T-helper 2 cell treated with Interferon-gamma antibody and Interleukin-4, amounts not matched to agents 100 ng/mL and 5 ng/mL, for 36 hours (primary cell): ENCODE measurements around the gene TFF1. TPM values are rescaled to one million over a fixed set of nuclear protein-coding genes. Genes with fewer than 3 reads are reported as not detected.

Experiments
- intact Hi-C: fragments of 100-400 bp; cut with micrococcal nuclease; formaldehyde crosslinking; loops from one replicate; pipeline ENCODE4 v1.15.1; 2023
- total RNA-seq: library from RNA; stranded (reverse); gene quantifications from 2 replicates; pipeline ENCODE4 v1.2.3, GENCODE V29; 2022

Gene TFF1
- total RNA-seq, 1 donor from 2014 or later = not detected

DNA sequence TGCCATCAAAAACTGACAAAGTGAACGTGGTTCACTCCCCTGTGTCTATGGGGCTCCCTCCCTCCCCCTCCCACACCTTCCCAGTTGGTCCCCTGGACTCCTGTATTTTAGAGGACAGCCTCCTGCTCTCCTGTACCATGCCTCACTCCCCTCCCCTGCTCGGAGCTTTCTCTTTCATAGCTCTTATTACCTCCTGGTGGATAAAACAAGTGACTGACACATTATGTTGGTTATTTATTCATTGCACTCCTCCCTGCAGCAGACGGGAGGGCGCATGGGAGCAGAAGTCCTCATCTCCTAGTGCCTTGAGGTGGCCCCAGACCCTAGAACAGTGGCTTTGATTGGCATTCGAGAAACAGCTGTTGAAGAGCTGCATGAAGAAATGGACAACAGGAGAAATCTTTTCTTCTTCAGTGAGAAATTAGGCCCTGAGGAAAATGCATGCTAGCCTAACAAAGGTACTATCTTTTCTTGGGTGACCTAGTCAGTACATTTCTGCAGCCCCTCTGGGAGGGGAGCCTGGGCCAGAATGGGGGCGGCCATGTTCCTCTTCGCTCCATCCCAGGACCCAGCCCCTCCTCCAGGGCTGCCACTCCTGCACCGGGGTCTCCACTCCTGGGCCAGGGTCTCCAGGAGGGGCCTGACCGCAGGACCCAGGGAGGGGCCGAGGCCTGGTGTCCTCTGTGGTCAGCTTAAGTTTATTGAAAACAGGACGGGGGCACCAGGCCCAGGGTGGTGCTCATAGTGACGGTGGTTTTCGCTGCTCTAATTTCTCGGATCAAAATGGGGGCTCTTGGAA lies 1.2 kb upstream of the TFF1 start:
- intact Hi-C loops = no loop called here

DNA sequence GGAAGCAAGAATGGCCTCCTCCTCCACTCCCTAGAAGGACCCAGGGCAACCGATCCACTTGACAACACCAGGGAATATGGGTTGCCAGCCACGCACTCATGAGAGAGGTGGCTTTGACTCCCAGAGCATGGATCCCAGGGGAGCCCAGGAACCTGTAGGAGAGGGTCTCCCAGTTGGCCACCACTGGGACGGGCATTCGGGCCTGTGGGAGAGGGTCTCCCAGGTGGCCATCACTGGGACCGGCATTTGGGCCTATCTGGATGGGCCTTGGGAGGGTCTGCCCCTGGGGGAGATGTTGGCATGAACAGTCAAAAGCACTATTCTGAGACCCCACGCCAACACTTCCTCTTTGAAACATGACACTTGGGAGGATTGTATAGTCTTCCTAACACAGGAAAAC lies 565 bp downstream of the TFF1 start:
- intact Hi-C loops = no loop called here

DNA sequence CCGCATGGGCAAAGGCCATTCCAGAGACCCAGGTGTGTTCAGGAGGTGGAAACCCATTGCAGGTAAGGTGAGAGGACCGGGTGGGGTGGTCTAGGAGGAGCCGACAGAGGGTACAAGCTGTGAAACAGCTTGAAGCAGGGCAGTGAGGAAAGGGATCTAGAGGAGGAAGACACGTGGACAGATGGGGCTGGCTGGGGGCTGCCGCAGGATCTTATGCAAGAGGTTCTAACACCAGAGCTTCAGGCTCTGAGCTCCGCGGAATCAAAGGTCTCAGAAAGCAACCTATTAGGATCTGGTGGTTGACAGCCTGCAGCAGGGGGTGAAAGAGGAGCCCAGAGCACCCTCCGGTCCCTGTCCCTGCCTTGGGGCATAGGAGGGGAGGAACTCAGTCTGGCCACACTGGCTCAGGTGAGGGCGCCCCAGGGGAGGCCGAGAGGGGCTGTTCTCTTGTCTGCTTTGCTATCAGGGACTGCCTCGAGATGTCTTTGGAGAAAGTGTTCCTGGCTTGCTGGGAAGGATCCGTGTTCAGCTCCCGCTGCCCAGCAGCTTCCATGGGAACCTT lies 1.9 kb downstream of the TFF1 start:
- intact Hi-C loops = no loop called here

DNA sequence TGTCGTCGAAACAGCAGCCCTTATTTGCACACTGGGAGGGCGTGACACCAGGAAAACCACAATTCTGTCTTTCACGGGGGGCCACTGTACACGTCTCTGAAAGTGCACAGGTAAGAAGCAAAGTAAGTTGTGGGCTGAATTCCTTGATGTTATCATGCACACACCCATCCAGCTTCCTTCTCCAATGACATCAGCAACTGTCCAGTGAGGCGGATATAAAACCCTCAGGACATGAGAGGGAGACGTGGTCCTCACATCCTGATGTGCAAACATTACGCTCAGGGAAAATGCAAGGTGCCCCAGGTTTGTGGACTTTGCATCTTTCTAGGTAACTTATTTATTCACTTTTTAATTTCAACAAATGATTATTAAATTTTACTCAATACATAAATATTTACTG lies 3.0 kb downstream of the TFF1 start:
- intact Hi-C loops = no loop called here

DNA sequence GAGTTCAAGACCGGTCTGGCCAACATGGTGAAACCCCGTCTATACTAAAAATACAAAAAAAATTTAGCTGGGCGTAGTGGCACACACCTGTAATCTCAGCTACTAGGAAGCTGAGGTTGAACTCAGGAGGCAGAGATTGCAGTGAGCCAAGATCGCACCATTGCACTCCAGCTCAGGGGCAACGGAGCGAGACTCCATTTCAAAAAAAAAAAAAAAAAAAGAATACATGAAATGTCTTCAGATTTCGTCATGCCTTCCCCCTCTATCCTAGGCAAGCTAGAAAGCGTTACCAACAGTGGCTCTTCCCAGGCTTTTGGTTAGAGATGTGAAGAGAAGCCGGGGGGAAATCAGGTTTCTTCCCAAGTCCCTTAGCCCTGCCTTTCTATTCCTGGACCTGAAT lies 3.6 kb downstream of the TFF1 start:
- intact Hi-C loops = no loop called here

DNA sequence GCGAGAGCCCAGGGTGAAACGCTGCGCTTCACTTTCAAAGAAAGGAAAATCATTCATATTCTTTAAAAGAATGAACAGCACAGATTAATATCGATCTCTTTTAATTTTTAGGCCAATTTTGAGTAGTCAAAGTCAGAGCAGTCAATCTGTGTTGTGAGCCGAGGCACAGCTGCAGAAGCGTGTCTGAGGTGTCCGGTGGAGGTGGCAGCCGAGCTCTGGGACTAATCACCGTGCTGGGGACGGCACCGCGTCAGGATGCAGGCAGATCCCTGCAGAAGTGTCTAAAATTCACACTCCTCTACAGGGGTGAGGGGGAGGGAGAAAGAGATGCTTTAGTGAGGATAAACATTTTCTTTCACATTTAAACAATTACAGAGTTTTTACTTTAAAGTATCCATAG lies 4.1 kb downstream of the TFF1 start:
- intact Hi-C loops = no loop called here

DNA sequence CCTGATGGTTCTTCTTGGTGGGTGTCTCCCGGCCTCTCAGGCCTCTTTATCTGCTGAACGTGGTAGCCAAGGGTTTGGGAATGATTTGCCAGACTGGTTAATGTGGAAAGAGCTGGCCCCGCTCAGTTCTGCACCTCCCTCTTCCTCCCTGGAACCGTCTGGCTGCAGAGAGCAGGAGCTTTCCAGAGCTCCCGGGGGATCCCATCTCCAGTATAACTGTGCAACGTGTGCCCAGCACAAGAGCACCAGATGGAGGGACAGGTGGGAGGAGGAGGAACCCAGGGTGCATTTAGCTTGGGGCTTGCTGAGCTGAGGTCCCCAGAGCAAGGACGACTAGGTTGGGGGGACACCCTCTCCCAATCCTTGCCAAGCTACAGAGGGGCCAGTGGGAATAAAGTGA lies 5.0 kb downstream of the TFF1 start:
- intact Hi-C loops = no loop called here

DNA sequence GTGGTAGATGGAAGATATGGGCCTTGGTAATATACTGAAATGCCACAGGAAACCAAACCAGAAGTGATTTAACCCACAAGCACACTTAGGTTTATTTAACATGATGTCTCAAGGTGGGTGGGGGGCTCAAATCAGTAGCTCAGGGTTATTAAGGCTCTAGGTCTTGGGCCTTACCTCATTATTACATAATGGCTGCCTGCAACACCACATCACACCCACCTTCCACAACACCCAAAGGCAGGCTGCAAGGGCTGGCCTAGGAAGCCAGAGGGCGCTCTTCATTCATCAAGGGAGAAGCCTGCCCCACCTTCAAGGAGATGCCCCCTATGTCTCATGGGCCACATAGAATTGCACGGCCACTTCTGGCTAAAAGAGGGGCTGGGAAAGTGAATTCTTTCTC lies 6.0 kb downstream of the TFF1 start:
- intact Hi-C loops = no loop called here

DNA sequence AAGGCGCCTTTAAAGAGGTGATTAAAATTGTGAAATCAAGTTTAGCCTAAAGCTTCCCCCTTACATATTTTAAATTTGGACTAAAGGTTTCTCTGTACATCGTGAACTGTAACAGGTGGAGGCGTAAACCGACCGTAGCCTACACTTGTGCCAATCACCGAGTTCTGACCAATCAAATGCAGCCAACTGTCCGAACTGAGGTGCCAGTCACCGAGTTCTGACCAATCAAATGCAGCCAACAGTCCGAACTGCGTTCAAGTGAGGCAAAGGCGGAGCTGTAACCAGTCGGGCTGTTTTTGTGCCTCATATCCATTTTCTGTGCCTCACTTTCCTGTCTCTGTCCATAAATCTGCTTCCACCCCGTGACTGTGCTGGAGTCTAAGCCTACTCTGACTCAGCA lies 7.4 kb downstream of the TFF1 start:
- intact Hi-C loops = no loop called here

DNA sequence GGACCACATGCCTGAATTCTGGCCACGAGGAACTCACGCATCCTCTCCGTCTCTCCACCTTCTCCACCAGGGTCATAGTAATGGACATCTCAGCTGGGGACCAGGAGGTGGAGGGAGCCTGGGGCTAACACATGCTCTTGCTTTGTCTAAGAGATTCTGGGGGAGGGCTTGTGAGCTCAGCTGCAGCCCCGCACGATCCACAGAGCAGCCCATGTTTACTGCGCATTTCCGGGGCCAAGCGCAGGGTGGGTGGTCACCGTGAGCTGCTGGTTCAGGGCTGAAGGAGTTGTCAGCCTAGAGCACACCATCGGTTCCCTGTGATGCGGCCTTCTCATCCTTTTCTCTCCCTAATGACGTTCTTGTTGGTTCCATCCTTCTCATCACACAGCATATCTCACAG lies 8.1 kb downstream of the TFF1 start:
- intact Hi-C loops = no loop called here

DNA sequence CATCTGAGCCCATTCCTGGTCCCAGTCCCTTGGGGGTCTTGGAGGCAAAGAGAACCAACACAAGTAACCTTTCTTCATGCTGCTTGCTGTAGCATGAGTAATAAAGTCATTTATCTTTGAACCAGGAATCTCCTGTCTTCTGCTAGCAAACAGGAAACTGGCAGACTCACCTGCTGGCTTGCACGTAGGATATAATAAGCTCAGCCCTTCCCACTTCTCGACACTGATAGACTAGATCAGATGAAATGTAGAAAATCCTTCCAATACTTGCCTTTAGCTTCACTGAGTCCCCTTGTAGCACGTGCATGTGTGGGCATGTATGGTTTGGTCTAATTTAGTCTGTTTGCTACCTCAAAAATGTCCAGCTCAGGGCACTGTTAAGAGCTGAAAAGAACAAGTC lies 9.0 kb downstream of the TFF1 start:
- intact Hi-C loops = no loop called here

DNA sequence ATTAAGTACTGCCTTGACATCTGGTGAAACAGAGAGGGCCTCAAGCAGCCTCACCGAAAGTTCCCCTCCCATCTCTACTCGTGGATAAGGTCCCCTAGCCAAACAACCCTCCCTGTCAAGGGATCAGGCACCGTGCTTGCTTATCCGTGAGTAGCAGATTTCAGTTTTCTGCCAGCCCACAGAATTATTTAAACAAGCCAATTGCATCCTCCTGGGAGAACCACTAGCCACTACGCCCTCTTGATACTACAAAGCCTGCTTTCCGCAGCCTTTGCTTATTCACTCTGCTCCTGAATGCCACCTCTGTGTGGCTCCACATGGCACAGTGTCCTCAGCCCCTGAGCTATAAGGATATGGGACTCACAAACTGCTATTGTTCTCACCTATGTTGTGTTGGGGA lies 9.7 kb downstream of the TFF1 start:
- intact Hi-C loops = no loop called here

DNA sequence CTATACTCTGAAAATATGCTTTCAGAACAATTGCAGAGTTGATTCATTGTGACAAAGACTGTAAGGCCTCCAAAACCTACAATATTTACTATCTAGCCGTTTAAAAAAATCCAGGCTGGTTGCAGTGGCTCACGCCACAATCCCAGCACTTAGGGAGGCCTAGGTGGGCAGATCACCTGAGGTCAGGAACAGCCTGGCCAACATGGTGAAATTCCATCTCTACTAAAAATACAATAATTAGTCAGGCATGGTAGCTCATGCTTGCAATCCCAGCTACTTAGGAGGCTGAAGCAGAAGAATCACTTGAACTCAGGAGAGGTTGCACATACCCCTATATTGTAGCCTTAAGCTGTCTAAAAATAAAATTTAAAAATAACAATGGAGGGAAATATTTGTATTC lies 10.3 kb downstream of the TFF1 start:
- intact Hi-C loops = no loop called here

DNA sequence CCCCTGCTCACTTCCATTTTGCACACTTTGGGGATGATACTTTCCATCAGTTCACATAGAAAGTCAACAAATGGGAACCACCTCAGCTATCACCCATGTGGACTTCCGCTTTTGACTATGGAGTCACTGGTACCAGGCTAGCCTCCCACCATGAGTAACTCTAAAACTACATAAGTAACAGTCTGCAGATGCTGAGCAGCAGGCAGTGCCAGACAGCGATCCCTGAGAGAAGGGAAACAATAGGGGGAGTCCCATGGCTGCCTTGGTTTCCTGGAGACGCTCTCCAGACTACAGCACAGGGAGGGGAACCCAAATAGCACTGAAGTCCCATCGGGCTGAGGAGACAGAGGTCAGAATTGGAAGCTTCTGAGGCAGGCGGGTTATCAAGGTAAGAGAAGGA lies 12.7 kb downstream of the TFF1 start:
- intact Hi-C loops = no loop called here

DNA sequence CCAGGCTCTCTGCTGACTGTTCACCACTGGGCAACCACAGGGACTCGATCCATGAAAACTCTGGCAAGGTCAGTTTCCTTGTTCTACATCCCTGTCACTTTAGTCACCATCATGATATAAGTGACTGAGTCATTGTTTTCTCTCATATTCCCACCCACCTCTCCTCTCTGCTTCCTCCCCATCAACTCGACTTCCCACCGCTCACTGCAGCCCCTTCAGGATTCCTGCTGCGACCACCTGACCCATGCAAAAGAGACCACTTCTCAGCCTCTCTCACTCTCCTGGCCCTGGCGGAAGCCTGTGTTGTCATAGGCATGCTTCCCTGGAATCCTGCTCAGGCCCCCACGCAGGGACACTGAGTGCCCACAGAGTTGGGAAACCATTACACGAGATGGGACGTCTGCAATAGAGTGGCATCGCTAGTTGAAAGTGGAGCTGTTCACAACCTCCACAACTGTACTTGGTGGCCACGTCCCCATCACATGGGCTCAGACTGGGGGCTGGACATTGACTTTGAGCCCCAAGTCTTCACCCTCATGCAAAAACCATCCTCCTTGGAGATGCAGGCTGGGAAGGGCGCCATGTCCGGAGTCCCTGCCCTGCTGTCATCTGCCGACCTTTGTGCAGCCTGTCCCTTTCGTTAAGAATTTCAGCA lies 13.8 kb downstream of the TFF1 start:
- intact Hi-C loops = no loop called here

DNA sequence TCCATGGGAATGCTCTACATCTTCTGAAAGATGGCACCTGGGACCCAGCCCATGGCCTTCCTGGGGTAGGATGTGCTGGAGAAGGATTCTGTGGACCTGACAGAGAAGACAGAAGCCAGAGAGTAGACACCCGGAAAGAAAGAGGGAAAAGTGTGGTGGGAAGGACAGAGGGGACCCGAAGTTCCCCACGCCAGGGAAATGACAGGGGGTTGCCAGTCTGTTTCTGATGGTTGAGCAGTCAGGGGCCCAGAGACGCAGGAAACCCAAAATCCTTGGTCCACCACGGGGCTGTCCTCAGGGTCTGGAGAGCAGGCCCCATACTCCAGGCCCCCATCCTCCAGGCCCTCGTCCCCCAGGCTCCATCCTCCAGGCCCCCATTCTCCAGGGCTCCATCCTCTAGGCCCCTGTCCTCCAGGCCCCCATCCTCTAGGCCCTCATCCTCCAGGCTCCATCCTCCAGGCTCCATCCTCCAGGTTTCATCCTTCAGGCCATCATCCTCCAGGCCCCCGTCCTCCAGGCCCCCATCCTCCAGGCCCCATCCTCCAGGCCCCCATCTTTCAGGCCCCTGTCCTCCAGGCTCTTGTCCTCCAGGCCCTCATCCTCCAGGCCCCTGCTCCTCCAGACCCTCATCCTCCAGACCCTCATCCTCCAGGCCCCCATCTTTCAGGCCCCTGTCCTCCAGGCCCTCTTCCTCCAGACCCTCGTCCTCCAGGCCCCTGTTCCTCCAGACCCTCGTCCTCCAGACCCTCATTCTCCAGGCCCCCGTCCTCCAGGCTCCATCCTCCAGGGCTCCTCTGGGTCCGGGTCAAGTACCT lies 14.5 kb downstream of the TFF1 start:
- intact Hi-C loops = no loop called here

DNA sequence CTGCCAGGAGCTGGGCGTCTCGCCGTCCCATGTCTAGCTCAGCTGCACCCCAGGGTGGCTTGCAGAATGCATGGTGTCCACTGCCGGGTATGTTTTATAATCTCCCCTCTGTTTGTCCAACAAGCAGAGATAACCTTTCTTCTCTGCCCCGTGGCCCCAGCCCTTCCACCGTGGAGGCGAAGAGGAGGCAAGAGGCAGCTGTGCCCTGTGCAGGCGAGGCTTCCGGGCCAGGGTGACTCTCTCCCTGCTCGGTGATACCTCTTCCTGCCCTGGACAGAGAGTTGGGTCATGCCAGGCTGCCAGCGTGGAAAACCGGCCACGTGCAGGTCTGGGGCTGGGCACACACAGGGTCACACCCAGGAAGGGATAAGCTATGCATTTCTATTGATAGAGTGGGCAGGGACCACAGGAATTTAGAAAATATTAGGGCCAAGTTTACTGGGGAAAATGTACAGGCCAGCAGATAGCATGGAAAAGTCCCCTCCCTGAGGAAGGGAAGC lies 15.4 kb downstream of the TFF1 start, which contains the start of gene TFF2:
Gene TFF2, minus strand, starts transcription at position 68 of the 500 bp plus-strand sequence. Its CDS starts 37 bp downstream, at position 31.
- intact Hi-C loops = no loop called here

DNA sequence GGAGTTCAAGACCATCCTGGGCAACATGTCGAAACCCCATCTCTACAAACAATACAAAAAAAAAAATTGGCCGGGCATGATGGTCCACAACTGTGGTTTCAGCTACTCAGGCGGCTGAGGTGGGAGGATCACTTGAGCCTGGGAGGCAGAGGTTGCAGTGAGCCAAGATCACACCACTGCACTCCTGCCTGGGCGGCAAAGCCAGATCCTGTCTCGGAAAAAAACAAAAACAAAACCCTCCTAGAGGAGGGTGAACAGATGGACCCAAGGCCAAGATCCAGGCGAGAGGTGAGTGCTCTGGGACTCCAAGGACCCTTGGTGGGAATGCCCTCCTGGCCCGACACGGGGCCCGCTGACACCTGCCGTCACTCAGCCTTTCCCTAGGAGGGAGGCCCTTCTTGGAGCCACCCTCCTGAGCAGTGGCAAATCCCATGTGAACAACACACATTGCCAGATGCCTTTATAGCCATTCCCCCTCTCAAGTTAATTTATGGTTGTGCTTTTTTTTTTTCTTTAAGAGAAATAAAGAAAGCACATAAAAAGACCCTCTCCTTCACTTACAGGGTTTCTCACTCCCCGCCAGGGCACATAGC lies 15.9 kb downstream of the TFF1 start:
- intact Hi-C loops = no loop called here

DNA sequence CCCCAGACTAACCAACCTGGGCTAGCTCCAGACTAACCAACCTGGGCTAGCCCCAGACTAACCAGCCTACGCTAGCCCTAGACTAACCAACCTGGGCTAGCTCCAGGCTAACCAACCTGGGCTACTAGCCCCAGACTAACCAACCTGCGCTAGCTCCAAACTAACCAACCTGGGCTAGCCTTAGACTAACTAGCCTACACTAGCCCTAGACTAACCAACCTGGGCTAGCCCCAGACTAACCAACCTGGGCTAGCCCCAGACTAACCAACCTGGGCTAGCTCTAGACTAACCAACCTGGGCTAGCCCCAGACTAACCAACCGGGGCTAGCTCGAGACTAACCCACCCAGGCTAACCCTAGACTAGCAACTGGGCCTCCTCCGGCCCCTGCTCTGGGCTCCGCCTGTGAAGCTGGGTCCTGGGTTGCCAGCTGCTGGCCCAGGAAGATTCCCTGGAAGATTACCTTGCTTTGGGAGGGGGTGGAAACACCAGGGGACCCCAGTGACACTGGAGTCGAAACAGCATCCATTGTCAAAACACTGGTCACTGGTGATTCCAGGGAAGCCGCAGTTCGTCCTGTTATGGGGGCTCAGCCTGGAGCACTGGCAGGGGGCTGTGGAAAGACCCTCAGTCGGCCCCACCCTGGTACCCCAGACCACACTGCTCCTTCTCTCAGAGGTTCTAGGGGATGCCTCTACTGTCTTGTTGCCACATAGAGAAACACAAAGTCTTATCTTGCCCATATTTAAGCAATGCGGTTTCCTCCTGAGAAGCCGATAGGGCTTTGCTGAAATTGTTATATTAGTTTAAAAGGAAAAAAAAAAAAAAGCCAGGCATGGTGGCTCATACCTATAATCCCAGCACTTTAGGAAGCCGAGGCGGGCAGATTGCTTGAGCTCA lies 16.7 kb downstream of the TFF1 start:
- intact Hi-C loops = no loop called here

DNA sequence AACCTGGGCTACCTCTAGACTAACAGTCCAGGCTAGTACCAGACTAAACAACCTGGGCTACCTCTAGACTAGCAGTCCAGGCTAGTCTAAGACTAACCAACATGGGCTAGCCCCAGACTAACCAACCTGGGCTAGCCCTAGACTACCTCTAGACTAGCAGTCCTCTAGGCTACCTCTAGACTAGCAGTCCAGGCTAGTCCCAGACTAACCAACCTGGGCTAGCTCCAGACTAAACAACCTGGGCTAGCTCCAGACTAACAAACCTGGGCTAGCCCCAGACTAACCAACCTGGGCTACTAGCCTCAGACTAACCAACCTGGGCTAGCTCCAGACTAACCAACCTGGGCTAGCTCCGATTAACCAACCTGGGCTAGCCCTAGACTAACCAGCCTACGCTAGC lies 17.6 kb downstream of the TFF1 start:
- intact Hi-C loops = no loop called here
